Myocyte (in vitro differentiated cells): ENCODE measurements around the gene PSMC3. TPM values are rescaled to one million over a fixed set of nuclear protein-coding genes. Genes with fewer than 3 reads are reported as not detected.
A peak's percentile ranks its signal among the peaks of the same experiment; 100 is the strongest.

ENCODE experiments used
- DNase-seq: peaks from one replicate; pipeline ENCODE4 v3.0.0-alpha.2; 2012; ENCODE audit warnings: low read depth
- microRNA-seq: library from miRNA; unstranded; fragments of <30 nt; microRNA quantifications from one replicate; pipeline ENCODE4, GENCODE V29; 2016
- total RNA-seq: library from RNA; depleted of rRNA; stranded (reverse); fragments of >200 nt; gene quantifications from 2 replicates; pipeline ENCODE4 v1.2.3, GENCODE V29; 2014

PSMC3 gene
- total RNA-seq, 1 donor from 2014 or later, result 296 TPM

GRCh38 chr11:47377571-47378009 lies 48.6 kb downstream of the PSMC3 start:
- DNase-seq, result no peak

- DNase-seq, result no peak
Observed at GRCh38 chr11:47376525-47377371, 49.5 kb downstream of the PSMC3 start.

- DNase-seq, result no peak
Observed at GRCh38 chr11:47376107-47376524, 50.1 kb downstream of the PSMC3 start.

- DNase-seq, result no peak
Observed at GRCh38 chr11:47375546-47376085, 50.6 kb downstream of the PSMC3 start.

GRCh38 chr11:47375020-47375419 lies 51.2 kb downstream of the PSMC3 start:
- no peak for DNase-seq

- DNase-seq, result no peak
Observed at GRCh38 chr11:47374720-47375019, 51.6 kb downstream of the PSMC3 start.

GRCh38 chr11:47373876-47374719 lies 52.1 kb downstream of the PSMC3 start:
- DNase-seq, result peak; percentile 79

GRCh38 chr11:47372422-47372821 lies 53.8 kb downstream of the PSMC3 start:
- DNase-seq, result no peak

GRCh38 chr11:47369676-47370075 lies 56.6 kb downstream of the PSMC3 start:
- no peak for DNase-seq

Small RNA genes lying within 50 kb of the gene (microRNA-seq; reads per million reads assigned to microRNA genes)
- not detected for gene MIR4487

Other genes starting within 250 kb of the PSMC3 start
- gene ARFGAP2, start 249.6 kb downstream of the PSMC3 start, total RNA-seq, result 163 and 175 TPM in 2 replicates
- gene PACSIN3, start 240.0 kb downstream of the PSMC3 start, total RNA-seq, result 29.9 and 35.9 TPM in 2 replicates
- 33.2 and 34.2 TPM in 2 replicates for gene DDB2, start 211.5 kb downstream of the PSMC3 start, total RNA-seq
- 34.8 and 60.8 TPM in 2 replicates for gene ACP2, start 177.6 kb downstream of the PSMC3 start, total RNA-seq
- gene NR1H3, start 168.4 kb downstream of the PSMC3 start, total RNA-seq, result 9.9 and 11.3 TPM in 2 replicates
- 41.0 and 54.4 TPM in 2 replicates for gene MADD, start 156.3 kb downstream of the PSMC3 start, total RNA-seq
- not detected in 2 replicates for gene MYBPC3, start 73.7 kb downstream of the PSMC3 start, total RNA-seq
- gene SPI1, start 47.9 kb downstream of the PSMC3 start, total RNA-seq, result not detected in 2 replicates
- 124 and 131 TPM in 2 replicates for gene SLC39A13, start 17.8 kb downstream of the PSMC3 start, total RNA-seq
- 321 and 358 TPM in 2 replicates for gene RAPSN, start 22.7 kb upstream of the PSMC3 start, total RNA-seq
- 74.7 and 127 TPM in 2 replicates for gene CELF1, start 126.7 kb upstream of the PSMC3 start, total RNA-seq
- 79.1 and 79.7 TPM in 2 replicates for gene PTPMT1, start 139.2 kb upstream of the PSMC3 start, total RNA-seq
- gene KBTBD4, start 152.5 kb upstream of the PSMC3 start, total RNA-seq, result 20.8 and 24.1 TPM in 2 replicates
- 111 and 133 TPM in 2 replicates for gene NDUFS3, start 152.6 kb upstream of the PSMC3 start, total RNA-seq
- gene FAM180B, start 160.2 kb upstream of the PSMC3 start, total RNA-seq, result 1.8 and 2.8 TPM in 2 replicates
- 0.13 and 0.16 TPM in 2 replicates for gene C1QTNF4, start 168.0 kb upstream of the PSMC3 start, total RNA-seq
- gene MTCH2, start 216.1 kb upstream of the PSMC3 start, total RNA-seq, result 88.2 and 91.7 TPM in 2 replicates